Upper lobe of left lung (tissue), 6 donors: Measurements from ENCODE around the gene NEK1. TPM values are rescaled to one million over a fixed set of nuclear protein-coding genes. Genes with fewer than 3 reads are reported as not detected.

Source experiments
- ATAC-seq, 2 donors: fragments of 200-7000 bp; cut with Tn5 transposase; one replicate each; pipeline ENCODE4 v1.9.1; 2022; ENCODE audit warnings: mild to moderate bottlenecking in 2 of 2, moderate library complexity in 2 of 2; ENCODE audit not compliant: low FRiP score in 2 of 2
- DNase-seq, 2 donors: peaks; one replicate each; pipeline ENCODE4 v3.0.0-alpha.2; 2019 to 2020
- H3K27ac ChIP-seq, 4 donors: fragments of 200-600 bp; sonication (generic); one replicate each; pipeline ENCODE4 v1.5.1; 2016 to 2019
- H3K27me3 ChIP-seq, 4 donors: fragments of 200-600 bp; sonication (generic); one replicate each; pipeline ENCODE4 v1.5.1; 2017 to 2019
- H3K36me3 ChIP-seq, 4 donors: fragments of 200-600 bp; sonication (generic); one replicate each; pipeline ENCODE4 v1.5.1; 2016 to 2019
- H3K4me1 ChIP-seq, 4 donors: fragments of 200-600 bp; sonication (generic); one replicate each; pipeline ENCODE4 v1.5.1; 2018 to 2019
- H3K4me3 ChIP-seq, 4 donors: fragments of 200-600 bp; sonication (generic); one replicate each; pipeline ENCODE4 v1.5.1; 2017 to 2019; ENCODE audit warnings: mild to moderate bottlenecking in 2 of 4, moderate library complexity in 1 of 4
- H3K9me3 ChIP-seq, 4 donors: fragments of 200-600 bp; sonication (generic); one replicate each; pipeline ENCODE4 v1.5.1; 2018 to 2019
- EP300 ChIP-seq, 4 donors: sonication (generic); formaldehyde crosslinking; IDR thresholded peaks; one replicate each; pipeline ENCODE4 v1.5.1; 2017; ENCODE audit warnings: antibody characterized with exemption in 4 of 4, control low read depth in 2 of 4
- POLR2A ChIP-seq, 4 donors: fragments of 450-650 bp; IDR thresholded peaks; one replicate each; pipeline ENCODE4 v1.5.1; 2016 to 2017; ENCODE audit warnings: antibody characterized with exemption in 4 of 4, mild to moderate bottlenecking in 2 of 4
- POLR2AphosphoS5 ChIP-seq, 2 donors: sonication (generic); formaldehyde crosslinking; IDR thresholded peaks; one replicate each; pipeline ENCODE4 v1.5.1; 2017; ENCODE audit warnings: antibody characterized with exemption in 2 of 2
- WGBS, 2 donors: methylation state at CpG; one replicate each; pipeline ENCODE4 v1.1.5; 2017 to 2018; 5-methylcytosine and 5-hydroxymethylcytosine counted together
- total RNA-seq, 6 donors: library from RNA; depleted of rRNA in 4 of 6; stranded (reverse); fragments of >200 nt in 4 of 6; gene quantifications; one replicate each; pipeline versions ENCODE4 v1.1.0 to v1.2.1, GENCODE V29; 2016 to 2021
- TF ChIP-seq, protein P1 (sequence below), 6 experiments: fragments of 450-650 bp in 4 of 6; fragments of 200-600 bp in 2 of 6; sonication (generic) in 2 of 6; IDR thresholded peaks; one replicate each; pipeline ENCODE4 v1.5.1; 2016 to 2019; ENCODE audit warnings: antibody characterized with exemption in 6 of 6
- donor health status: DM: no; HTN: no; CAD: no; lungs with moderate emphysema.
- donor health status: DM: no; HTN: yes; CAD: no; lungs with severe emphysema.

The NEK1 gene
- total RNA-seq, 6 donors from 2014 or later: 6.9 to 24.2 (median 10.3) TPM

DNA sequence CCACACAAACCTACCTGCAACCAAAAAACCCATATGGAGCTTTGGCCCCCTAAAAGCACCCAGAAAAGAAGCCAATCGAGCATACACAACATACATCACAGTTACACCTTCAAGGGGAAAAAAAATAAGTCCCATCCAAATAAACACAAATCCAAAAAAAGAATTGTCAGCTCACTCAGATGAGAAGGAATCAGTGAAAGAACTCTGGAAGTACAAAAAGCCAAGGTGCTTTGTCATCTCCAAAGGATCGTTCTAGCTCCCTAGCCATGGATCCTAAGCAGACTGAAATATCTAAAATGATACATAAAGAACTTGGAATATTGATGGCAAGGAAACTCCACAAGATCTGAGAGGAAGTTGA, 119.2 kb downstream of the NEK1 start:
- 64 to 71% methylated on average over 2 of the region's 2 CpGs for WGBS, 2 donors
- Histone ChIP-seq H3K27ac (no peak overlapping the region), H3K9me3 (no peaks in the 10 kb centered on the region), H3K36me3 (no peaks in the 10 kb centered on the region), H3K4me3 (no peak overlapping the region), H3K4me1 (no peaks in the 10 kb centered on the region), H3K27me3 (no peaks in the 10 kb centered on the region)
- TF ChIP-seq, protein P1, sequence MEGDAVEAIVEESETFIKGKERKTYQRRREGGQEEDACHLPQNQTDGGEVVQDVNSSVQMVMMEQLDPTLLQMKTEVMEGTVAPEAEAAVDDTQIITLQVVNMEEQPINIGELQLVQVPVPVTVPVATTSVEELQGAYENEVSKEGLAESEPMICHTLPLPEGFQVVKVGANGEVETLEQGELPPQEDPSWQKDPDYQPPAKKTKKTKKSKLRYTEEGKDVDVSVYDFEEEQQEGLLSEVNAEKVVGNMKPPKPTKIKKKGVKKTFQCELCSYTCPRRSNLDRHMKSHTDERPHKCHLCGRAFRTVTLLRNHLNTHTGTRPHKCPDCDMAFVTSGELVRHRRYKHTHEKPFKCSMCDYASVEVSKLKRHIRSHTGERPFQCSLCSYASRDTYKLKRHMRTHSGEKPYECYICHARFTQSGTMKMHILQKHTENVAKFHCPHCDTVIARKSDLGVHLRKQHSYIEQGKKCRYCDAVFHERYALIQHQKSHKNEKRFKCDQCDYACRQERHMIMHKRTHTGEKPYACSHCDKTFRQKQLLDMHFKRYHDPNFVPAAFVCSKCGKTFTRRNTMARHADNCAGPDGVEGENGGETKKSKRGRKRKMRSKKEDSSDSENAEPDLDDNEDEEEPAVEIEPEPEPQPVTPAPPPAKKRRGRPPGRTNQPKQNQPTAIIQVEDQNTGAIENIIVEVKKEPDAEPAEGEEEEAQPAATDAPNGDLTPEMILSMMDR (IDR thresholded peaks at IDR 0.05): no peak
- TF ChIP-seq EP300 (IDR thresholded peaks at IDR 0.05): no peak
- no peak for TF ChIP-seq POLR2A (IDR thresholded peaks at IDR 0.05)
- no peak for TF ChIP-seq POLR2AphosphoS5 (IDR thresholded peaks at IDR 0.05)
- DNase-seq (no peak), ATAC-seq (no peak)

DNA sequence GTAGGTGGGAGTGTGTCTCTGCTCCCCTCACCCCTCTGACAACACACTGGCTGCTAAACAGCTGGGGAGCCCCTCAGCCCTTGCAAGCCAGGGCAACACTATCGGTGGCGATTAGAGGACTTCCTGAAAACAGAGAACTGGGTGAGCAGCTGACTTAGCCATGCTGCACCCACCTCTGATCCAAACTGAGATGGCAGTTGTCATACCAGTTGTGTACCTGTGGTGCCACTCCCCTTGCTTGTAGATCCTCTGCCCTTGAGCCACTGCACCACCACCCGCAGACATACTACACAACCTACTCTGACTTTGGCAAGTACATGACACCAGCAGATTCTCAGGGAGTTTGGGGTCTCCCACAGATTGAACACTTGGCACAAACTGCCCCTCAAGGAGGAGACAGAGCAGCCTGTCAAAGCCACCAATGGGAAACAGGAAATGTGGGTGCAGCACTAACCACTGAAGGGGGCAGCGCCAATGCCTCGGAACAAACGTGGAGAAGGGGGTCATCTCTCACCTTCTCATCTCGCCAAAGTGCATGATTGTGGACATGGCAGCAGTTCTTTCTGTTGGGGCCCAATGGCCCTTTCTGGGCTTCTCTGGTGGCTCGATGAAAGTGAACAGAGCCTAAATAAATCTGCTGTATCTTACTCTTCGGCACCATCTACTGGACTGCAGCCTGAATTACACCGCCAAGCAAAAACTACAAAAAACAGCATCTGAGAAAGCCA, 119.8 kb downstream of the NEK1 start:
- H3K4me3 ChIP-seq: no peak overlapping the region
- ATAC-seq: peak; percentile 30 to 71
- no peaks in the 10 kb centered on the region for H3K36me3 ChIP-seq
- DNase-seq: no peak
- no peaks in the 10 kb centered on the region for H3K27me3 ChIP-seq
- no peak for TF ChIP-seq EP300 (IDR thresholded peaks at IDR 0.05)
- TF ChIP-seq, protein P1 (IDR thresholded peaks at IDR 0.05): peak; percentile 45 to 77 (median 66)
- no peaks in the 10 kb centered on the region for H3K4me1 ChIP-seq
- H3K9me3 ChIP-seq: no peaks in the 10 kb centered on the region
- WGBS, 2 donors: 68 to 78% methylated on average over 4 to 10 of the region's 10 CpGs
- no peak overlapping the region for H3K27ac ChIP-seq

DNA sequence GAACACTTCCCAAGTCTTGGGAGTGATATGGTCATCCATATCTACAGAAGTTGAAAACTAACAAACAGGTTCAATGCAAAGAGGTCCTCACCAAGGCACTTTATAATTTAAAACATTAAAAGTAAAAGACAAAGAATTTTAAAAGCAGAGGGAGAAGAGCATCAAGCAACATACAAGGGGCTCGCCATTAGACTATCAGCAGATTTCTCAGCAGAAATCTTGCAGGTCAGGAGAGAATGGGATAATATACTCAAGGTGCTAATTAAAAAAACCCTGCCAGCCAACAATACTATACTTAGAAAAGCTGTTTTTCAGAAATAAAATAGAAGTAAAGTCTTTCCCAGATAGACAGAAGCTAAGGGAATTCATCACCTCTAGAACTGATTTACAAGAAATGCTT, 121.2 kb downstream of the NEK1 start:
- Histone ChIP-seq H3K36me3 (no peaks in the 10 kb centered on the region), H3K4me1 (no peaks in the 10 kb centered on the region), H3K9me3 (no peaks in the 10 kb centered on the region), H3K4me3 (no peak overlapping the region), H3K27me3 (no peaks in the 10 kb centered on the region), H3K27ac (no peak overlapping the region)
- ATAC-seq (no peak), DNase-seq (no peak)
- TF ChIP-seq, protein P1 (IDR thresholded peaks at IDR 0.05): no peak
- TF ChIP-seq EP300 (IDR thresholded peaks at IDR 0.05) (no peak), POLR2AphosphoS5 (IDR thresholded peaks at IDR 0.05) (no peak), POLR2A (IDR thresholded peaks at IDR 0.05) (no peak)
- WGBS, 2 donors: 94 to 100% methylated on average over 1 of the region's 1 CpG

DNA sequence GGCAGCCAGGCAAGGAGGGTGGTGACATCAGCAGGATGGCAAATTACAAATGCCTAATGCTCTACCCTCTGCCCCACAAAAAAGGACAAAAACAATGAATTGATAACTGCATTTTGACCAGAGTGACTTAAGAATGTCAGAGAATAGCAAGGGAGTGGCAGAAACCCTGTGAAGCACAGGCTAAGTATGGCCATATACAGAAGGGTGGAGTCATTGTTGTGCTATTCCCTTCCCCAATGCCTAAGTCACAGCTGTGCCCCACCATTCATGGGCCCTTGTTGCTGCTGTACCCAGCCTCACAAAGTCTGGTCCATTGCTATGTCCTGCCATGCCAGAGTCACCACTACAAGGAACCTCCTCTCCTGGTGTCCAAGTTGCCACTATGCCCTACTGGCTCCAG, 123.1 kb downstream of the NEK1 start:
- Histone ChIP-seq H3K27me3 (no peaks in the 10 kb centered on the region), H3K36me3 (no peaks in the 10 kb centered on the region), H3K27ac (no peak overlapping the region), H3K4me3 (no peak overlapping the region), H3K4me1 (peaks cover 0 to 3% (median 0%) of the 10 kb centered on the region in 4 donors), H3K9me3 (no peaks in the 10 kb centered on the region)
- no peak for ATAC-seq
- no peak for DNase-seq
- no peak for TF ChIP-seq POLR2A (IDR thresholded peaks at IDR 0.05)
- TF ChIP-seq EP300 (IDR thresholded peaks at IDR 0.05): no peak
- no peak for TF ChIP-seq POLR2AphosphoS5 (IDR thresholded peaks at IDR 0.05)
- TF ChIP-seq, protein P1 (IDR thresholded peaks at IDR 0.05): no peak
